ENCODE measurements around the gene KCTD1. TPM values are rescaled to one million over a fixed set of nuclear protein-coding genes. Genes with fewer than 3 reads are reported as not detected.

The KCTD1 gene
- total RNA-seq, 1 donor from 2014 or later: 6.4 TPM

- Histone ChIP-seq H3K27ac (replicated peaks) (no peak overlapping the region), H3K27me3 (ENCODE audit: low read depth) (no peaks in the 10 kb centered on the region), H3K9me3 (replicated peaks) (no peaks in the 10 kb centered on the region), H3K36me3 (peaks cover 4% of the 10 kb centered on the region), H3K4me1 (no peaks in the 10 kb centered on the region), H3K4me3 (no peak overlapping the region)
- no peak for TF ChIP-seq CTCF (IDR thresholded peaks at IDR 0.05; ENCODE audit: borderline replicate concordance)
- DNase-seq: no peak
- intact Hi-C loops (cut with micrococcal nuclease): no loop called here
Measured at GRCh38 chr18:26487437-26487836, 60.9 kb downstream of the KCTD1 start.

- Histone ChIP-seq H3K27me3 (ENCODE audit: low read depth) (no peaks in the 10 kb centered on the region), H3K4me1 (no peaks in the 10 kb centered on the region), H3K36me3 (no peaks in the 10 kb centered on the region), H3K4me3 (no peak overlapping the region), H3K27ac (replicated peaks) (no peak overlapping the region), H3K9me3 (replicated peaks) (no peaks in the 10 kb centered on the region)
- DNase-seq: no peak
- TF ChIP-seq CTCF (IDR thresholded peaks at IDR 0.05; ENCODE audit: borderline replicate concordance): no peak
- intact Hi-C loops (cut with micrococcal nuclease): no loop called here
Measured at GRCh38 chr18:26483633-26484032, 64.7 kb downstream of the KCTD1 start.

DNA sequence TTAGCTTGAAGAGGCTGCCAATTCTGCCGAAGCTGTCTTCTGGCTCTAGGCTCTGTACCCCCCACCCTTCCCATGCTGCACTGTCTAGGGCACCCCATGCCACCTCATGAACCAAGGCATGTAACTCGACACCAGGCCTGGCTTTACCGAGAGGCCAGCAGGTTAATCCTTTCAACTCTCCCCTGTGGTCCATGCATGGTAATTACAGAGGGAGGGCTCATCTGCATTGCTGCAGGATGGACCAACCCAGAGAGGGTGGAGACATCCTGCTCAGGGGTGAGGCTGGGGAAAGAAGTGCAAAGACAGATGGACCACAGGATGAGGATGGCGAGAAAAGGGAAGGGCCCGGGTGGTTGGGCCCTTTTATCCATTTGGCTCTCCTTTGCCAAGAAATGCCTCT, 65.8 kb downstream of the KCTD1 start:
- intact Hi-C loops (cut with micrococcal nuclease): no loop called here
- H3K4me1 ChIP-seq: no peaks in the 10 kb centered on the region
- H3K36me3 ChIP-seq: no peaks in the 10 kb centered on the region
- TF ChIP-seq CTCF (IDR thresholded peaks at IDR 0.05; ENCODE audit: borderline replicate concordance): no peak
- no peak for DNase-seq
- H3K27ac ChIP-seq (replicated peaks): no peak overlapping the region
- H3K27me3 ChIP-seq (ENCODE audit: low read depth): no peaks in the 10 kb centered on the region
- H3K9me3 ChIP-seq (replicated peaks): no peaks in the 10 kb centered on the region
- no peak overlapping the region for H3K4me3 ChIP-seq

GRCh38 chr18:26480897-26481795, 67.2 kb downstream of the KCTD1 start:
- Histone ChIP-seq H3K27ac (replicated peaks) (no peak overlapping the region), H3K9me3 (replicated peaks) (no peaks in the 10 kb centered on the region)
- TF ChIP-seq CTCF (IDR thresholded peaks at IDR 0.05; ENCODE audit: borderline replicate concordance): no peak

GRCh38 chr18:26479681-26480079, 68.7 kb downstream of the KCTD1 start:
- Histone ChIP-seq H3K27ac (replicated peaks) (no peak overlapping the region), H3K4me1 (no peaks in the 10 kb centered on the region), H3K4me3 (no peak overlapping the region), H3K27me3 (ENCODE audit: low read depth) (no peaks in the 10 kb centered on the region), H3K9me3 (replicated peaks) (no peaks in the 10 kb centered on the region), H3K36me3 (peaks cover 15% of the 10 kb centered on the region)
- TF ChIP-seq CTCF (IDR thresholded peaks at IDR 0.05; ENCODE audit: borderline replicate concordance): no peak
- no peak for DNase-seq
- intact Hi-C loops (cut with micrococcal nuclease): no loop called here

More at GRCh38 chr18:26480897-26481795, 67.2 kb downstream of the KCTD1 start:
- no peaks in the 10 kb centered on the region for H3K36me3 ChIP-seq
- H3K27me3 ChIP-seq (ENCODE audit: low read depth): no peaks in the 10 kb centered on the region
- DNase-seq: no peak
- no peak overlapping the region for H3K4me3 ChIP-seq
- intact Hi-C loops (cut with micrococcal nuclease): no loop called here
- no peaks in the 10 kb centered on the region for H3K4me1 ChIP-seq
